ENCODE results near the gene CYP27A1.

The CYP27A1 gene

GRCh38 chr2:218781691-218782527 is at the start of gene CYP27A1:
Gene CYP27A1, plus strand, starts transcription at chr2:218782147. Its CDS starts 36 bp downstream, at chr2:218782183.
- H3K4me3 ChIP-seq (ENCODE audit: low read depth, low read length), result peak within 1 kb of the TSS; percentile 45
- in situ Hi-C loops (cut with HindIII; ENCODE audit: low sequenced_read_pairs), result no loop called here
- TF ChIP-seq CTCF (IDR thresholded peaks at IDR 0.05; ENCODE audit: low read depth, low read length, missing control alignments), result no peak
- DNase-seq (ENCODE audit: low read depth), result no peak

GRCh38 chr2:218732761-218733158 is 49.2 kb upstream of the CYP27A1 start:
- no peak for DNase-seq (ENCODE audit: low read depth)
- no peak for TF ChIP-seq CTCF (IDR thresholded peaks at IDR 0.05; ENCODE audit: low read depth, low read length, missing control alignments)
- in situ Hi-C loops (cut with HindIII; ENCODE audit: low sequenced_read_pairs), result no loop called here
- no peak overlapping the region for H3K4me3 ChIP-seq (ENCODE audit: low read depth, low read length)

GRCh38 chr2:218733171-218734021 is 48.6 kb upstream of the CYP27A1 start:
- H3K4me3 ChIP-seq (ENCODE audit: low read depth, low read length), result no peak overlapping the region
- in situ Hi-C loops (cut with HindIII; ENCODE audit: low sequenced_read_pairs), result no loop called here
- DNase-seq (ENCODE audit: low read depth), result no peak
- TF ChIP-seq CTCF (IDR thresholded peaks at IDR 0.05; ENCODE audit: low read depth, low read length, missing control alignments), result no peak

GRCh38 chr2:218734190-218734975 is 47.6 kb upstream of the CYP27A1 start:
- no peak for DNase-seq (ENCODE audit: low read depth)
- TF ChIP-seq CTCF (IDR thresholded peaks at IDR 0.05; ENCODE audit: low read depth, low read length, missing control alignments), result no peak
- no peak overlapping the region for H3K4me3 ChIP-seq (ENCODE audit: low read depth, low read length)
- in situ Hi-C loops (cut with HindIII; ENCODE audit: low sequenced_read_pairs), result no loop called here

GRCh38 chr2:218736531-218736930 is 45.4 kb upstream of the CYP27A1 start:
- in situ Hi-C loops (cut with HindIII; ENCODE audit: low sequenced_read_pairs), result loop anchor here (5.0 kb wide), 1 partner anchor 64 kb away; the partner anchor contains the start of genes RNF25 and STK36
- no peak for TF ChIP-seq CTCF (IDR thresholded peaks at IDR 0.05; ENCODE audit: low read depth, low read length, missing control alignments)
- no peak overlapping the region for H3K4me3 ChIP-seq (ENCODE audit: low read depth, low read length)
- no peak for DNase-seq (ENCODE audit: low read depth)

- in situ Hi-C loops (cut with HindIII; ENCODE audit: low sequenced_read_pairs), result no loop called here
- no peak for DNase-seq (ENCODE audit: low read depth)
- TF ChIP-seq CTCF (IDR thresholded peaks at IDR 0.05; ENCODE audit: low read depth, low read length, missing control alignments), result no peak
- no peak overlapping the region for H3K4me3 ChIP-seq (ENCODE audit: low read depth, low read length)
These were observed 38.9 kb upstream of the CYP27A1 start for GRCh38 chr2:218743068-218743467.

Data from astrocyte of the cerebellum (primary cell).